ENCODE results near the gene MDFI.
"Not testable (repeated sequence)": the region's sequence is repeated elsewhere in the genome, so short reads cannot be mapped to it uniquely, and the experiment has no call there.

Gene MDFI

DNA sequence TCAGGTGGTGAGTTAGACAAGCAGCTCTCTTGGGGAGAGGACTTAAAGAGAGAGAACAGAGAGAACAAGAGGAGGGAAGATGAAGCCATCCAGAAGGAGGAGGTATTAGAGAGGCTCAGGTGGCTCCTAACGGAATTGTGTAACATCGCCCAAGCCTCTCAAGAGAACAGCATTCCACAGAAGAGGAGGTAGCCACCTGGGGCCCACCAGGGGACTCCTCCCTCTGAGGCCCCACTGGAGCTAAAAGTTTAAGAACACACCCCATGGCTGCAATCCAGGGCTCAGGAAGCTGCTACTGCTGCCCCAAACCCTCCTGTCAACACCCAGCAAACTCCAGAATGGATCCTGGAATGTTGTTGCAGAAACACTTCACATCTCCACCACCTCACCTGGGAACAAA is 23.6 kb upstream of the MDFI start:
- TF ChIP-seq GATA1 (IDR thresholded peaks at IDR 0.05; ENCODE audit: low read depth, low read length) (no peak), POLR2A (IDR thresholded peaks at IDR 0.05; ENCODE audit: low read length) (no peak)
- DNase-seq, result no peak

DNA sequence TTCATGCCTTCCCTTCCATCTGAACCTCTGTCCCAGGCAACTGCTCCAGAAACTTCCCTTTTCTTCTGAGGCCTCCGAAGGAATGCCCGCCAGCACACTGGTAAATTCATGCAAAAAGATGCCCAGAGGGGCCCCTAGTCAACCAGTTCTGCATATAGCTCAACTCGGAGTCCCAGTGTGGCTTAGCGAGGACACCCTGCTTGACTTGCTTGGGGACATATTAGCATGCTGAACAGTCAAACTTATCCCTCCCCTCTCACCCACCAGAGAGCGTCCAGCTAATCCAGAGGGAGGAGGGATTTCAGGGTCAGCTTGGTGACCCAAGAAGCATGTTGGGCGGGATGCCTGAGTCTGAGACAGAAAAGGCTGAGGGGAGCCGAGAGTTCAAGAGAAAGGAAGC is 23.0 kb upstream of the MDFI start:
- DNase-seq, result no peak
- TF ChIP-seq POLR2A (IDR thresholded peaks at IDR 0.05; ENCODE audit: low read length), result no peak
- no peak for TF ChIP-seq GATA1 (IDR thresholded peaks at IDR 0.05; ENCODE audit: low read depth, low read length)

DNA sequence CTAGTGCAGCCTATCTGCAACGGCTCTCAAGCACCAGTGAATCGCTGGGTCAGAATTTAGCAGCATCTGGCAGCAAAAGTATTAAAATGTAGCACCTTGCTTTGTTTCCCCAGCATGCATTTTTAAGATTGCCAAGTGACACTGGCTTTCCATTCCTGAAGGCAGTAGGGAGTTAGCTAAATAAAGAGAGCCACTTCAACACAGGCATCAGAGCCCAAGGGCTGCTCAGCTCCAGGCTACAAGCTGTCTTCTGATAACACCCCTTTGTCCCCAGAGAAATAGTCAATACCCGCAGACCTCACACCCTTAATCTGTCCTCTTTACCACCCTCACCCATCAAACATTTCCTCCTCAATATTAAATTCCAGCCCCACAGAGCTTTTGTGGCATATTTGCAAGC is 19.7 kb upstream of the MDFI start:
- no peak for DNase-seq
- TF ChIP-seq POLR2A (IDR thresholded peaks at IDR 0.05; ENCODE audit: low read length) (no peak), GATA1 (IDR thresholded peaks at IDR 0.05; ENCODE audit: low read depth, low read length) (no peak)

DNA sequence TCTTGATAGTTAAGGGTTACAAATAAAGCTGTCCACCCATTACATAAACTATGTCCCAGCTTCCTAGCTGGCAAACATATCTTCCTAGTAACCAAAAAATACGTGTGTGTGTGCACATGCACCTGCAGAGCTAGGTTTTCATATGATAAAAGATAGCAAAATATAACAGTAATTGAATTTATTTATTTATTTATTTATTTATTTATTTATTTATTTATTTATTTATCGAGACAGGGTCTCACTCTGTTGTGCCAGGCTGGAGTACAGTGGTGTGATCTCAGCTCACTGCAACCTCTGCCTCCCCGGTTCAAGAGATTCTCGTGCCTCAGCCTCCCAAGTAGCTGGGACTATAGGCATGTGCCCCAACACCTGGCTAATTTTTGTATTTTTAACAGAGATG is 19.1 kb upstream of the MDFI start:
- DNase-seq, result not testable (repeated sequence)

DNA sequence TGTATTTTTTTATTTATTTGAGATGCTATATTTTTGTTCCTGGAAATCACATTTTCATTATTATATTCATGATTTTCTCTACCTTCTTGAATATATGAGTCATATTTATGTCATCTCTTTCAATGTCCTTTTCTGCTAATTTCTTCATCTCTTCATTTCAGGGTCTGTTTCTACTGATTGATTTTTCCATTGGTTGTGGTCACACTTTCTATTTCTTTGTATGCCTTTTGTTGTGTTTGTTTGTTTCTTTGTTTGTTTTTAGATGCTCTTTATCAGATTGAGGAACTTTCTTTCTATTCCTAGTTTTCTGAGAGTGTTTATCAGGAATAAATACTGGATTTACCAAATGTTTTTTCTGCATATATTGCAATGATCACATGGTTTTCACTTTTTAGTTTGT is 16.9 kb upstream of the MDFI start:
- no peak for DNase-seq

DNA sequence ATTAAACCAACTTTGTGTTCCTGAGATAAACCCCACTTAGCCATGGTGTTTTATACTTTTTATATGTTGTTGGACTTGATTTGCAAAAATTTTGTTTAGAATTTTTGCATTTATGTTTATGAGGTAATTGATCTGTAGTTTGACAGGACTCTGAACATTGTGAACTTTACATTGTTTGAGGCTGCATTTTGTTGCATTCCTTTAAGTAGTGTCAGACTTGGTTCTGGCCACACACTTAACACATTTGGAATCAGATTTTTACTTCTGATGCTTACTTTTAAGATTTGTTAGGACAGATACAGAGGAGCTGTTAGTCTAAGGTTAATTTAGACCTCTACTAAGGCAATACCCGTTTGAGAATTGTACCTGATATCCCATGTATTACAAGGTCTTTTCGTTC is 16.5 kb upstream of the MDFI start:
- no peak for DNase-seq
- TF ChIP-seq POLR2A (IDR thresholded peaks at IDR 0.05; ENCODE audit: low read length), result no peak
- no peak for TF ChIP-seq GATA1 (IDR thresholded peaks at IDR 0.05; ENCODE audit: low read depth, low read length)

More for the DNA sequence above, 16.9 kb upstream of the MDFI start:
- no peak for TF ChIP-seq GATA1 (IDR thresholded peaks at IDR 0.05; ENCODE audit: low read depth, low read length)

DNA sequence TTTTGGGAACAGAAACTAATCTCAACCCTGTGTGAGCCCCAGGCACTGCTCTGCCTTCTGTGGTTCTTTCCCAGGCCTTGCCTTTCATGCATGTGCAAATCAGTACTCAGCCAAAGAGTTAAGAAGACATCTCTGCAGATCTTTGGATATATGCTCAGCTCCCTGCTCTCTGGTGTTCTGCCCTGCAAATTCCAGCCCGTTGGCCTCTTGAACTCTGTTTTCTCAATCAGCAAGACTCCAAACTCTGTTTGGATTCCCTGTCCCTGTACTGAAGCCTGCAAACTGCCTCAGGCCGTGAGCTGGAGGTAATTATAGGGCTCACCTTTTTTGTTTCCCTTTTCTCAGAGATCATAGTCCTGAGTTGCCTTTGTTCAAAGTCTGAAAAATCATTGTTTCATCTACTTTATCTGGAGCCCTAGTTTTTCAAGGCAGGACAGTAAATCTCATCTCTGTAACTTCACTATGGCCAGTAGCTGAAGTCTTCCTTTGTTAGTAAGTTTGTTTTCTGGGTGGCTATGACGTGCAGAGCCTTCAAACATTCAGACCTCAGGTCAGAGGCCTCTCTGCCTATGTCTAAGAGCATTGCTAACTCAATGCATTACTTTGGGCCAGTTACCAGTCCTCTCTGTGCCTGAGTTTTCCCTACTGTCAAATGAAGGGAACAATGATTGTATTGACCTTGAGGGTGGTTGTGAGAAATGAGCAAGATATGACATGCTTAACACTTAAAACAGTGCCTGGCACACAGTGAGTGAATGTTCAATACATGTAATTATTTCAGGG is 15.9 kb upstream of the MDFI start:
- no peak for TF ChIP-seq POLR2A (IDR thresholded peaks at IDR 0.05; ENCODE audit: low read length)
- DNase-seq, result no peak

DNA sequence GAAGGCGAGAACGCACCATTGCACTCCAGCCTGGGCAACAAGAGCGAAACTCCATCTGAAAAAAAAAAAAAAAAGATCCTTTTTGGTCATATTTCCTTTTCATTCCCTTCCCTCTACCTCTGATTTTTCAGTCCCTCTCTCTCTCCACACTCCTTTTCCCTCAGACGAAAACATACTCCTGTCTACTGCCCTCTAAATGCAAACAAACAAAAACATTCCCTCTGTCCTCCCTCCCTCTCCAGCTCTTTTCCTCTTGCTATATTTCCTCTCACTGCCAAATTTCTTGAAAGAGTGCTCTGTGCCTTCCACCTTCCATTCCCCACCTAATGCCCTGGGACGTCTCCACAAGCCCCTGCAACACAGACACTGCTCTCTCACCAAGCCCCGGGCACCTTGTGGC is 14.9 kb upstream of the MDFI start:
- TF ChIP-seq GATA1 (IDR thresholded peaks at IDR 0.05; ENCODE audit: low read depth, low read length) (no peak), POLR2A (IDR thresholded peaks at IDR 0.05; ENCODE audit: low read length) (no peak)
- DNase-seq, result no peak

DNA sequence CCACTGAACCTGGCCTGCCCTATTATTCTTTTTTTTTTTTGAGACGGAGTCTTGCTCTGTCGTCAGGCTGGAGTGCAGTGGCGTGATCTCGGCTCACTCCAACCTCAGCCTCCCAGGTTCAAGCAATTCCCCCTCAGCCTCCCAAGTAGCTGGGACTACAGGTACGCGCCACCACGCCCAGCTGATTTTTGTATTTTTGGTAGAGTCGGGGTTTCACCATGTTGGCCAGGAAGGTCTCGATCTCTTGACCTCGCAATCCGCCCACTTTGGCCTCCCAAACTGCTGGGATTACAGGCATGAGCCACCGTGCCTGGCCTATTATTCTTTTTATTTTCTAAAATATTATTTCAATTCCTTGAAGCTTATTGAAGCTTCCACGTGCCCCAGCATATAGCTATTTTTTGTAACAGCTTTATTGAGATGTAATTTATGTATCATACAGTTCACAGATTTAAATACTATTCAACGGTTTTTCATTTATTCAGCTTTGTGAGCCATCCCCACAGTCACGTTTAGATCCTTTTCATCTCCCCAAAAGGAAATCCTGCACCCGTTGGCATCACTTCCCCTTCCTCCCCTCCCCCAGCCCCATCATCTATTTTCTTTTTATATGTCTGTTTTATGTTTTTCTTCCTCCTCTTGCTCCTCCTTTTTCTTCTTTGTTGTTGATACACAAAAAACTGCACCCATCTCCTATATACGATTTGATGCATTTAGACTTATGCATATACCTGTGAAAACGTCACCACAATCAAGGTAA is 13.5 kb upstream of the MDFI start:
- TF ChIP-seq POLR2A (IDR thresholded peaks at IDR 0.05; ENCODE audit: low read length) (no peak), GATA1 (IDR thresholded peaks at IDR 0.05; ENCODE audit: low read depth, low read length) (no peak)
- DNase-seq, result no peak

DNA sequence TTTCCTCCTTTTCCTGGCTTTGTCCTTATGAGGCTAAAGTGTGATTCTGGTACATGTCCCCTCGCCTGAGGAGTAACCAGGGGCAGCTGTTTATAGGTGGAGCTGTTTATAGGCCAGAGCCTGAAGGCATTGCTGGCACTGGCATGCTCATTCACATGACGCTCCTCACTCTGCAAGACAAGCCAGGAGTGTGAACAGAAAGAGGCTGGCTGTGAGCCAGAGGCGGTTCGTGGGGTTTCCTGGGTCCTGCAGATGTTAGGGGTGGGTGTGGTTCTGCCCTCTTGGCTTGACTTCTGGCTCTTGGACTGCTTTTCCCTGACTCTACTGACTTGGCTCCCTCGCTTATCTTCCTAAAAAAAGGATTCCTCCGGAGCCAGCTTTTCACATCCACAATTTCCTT is 12.8 kb upstream of the MDFI start:
- no peak for DNase-seq
- TF ChIP-seq GATA1 (IDR thresholded peaks at IDR 0.05; ENCODE audit: low read depth, low read length) (no peak), POLR2A (IDR thresholded peaks at IDR 0.05; ENCODE audit: low read length) (no peak)

DNA sequence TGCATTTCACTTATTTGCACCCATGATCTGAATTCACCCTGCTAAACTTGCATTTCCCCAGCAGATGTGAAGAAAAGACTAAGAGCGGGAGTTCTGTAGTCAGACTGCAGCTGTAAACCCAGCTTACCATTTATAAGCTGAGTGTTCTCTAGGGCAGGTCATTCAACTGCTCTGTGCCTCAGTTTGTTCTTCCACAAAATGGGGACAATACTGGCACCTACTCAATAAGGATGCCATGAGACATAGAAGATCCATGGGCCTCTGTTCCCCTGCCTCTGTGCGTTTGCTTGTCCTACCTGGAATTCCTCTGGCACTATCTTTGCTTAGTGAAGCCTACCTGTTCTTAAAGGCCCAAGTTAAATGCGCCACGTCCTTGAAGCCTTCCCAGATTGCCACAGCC is 12.2 kb upstream of the MDFI start:
- TF ChIP-seq POLR2A (IDR thresholded peaks at IDR 0.05; ENCODE audit: low read length), result no peak
- TF ChIP-seq GATA1 (IDR thresholded peaks at IDR 0.05; ENCODE audit: low read depth, low read length), result no peak
- DNase-seq, result no peak

DNA sequence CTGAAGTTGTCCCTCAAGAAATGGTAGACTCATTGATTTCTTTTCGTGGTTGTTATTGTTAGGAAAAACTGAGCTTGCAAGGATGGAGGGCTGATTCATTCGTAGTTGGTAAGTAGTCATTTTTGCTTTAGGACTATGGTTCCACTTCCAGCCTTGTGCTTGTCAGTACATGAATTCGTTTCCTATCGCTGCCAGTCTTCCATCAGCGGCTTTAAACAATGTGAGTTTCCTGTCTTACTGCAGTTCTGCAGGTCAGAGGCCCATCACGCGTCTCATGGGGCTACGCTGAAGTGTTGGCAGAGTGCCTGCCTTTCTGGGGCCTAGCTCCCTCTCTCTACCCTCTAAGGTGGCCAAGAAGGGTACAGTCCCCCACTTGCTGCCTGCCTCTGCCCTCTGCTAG is 11.4 kb upstream of the MDFI start:
- DNase-seq, result no peak
- TF ChIP-seq POLR2A (IDR thresholded peaks at IDR 0.05; ENCODE audit: low read length), result no peak
- TF ChIP-seq GATA1 (IDR thresholded peaks at IDR 0.05; ENCODE audit: low read depth, low read length), result no peak

DNA sequence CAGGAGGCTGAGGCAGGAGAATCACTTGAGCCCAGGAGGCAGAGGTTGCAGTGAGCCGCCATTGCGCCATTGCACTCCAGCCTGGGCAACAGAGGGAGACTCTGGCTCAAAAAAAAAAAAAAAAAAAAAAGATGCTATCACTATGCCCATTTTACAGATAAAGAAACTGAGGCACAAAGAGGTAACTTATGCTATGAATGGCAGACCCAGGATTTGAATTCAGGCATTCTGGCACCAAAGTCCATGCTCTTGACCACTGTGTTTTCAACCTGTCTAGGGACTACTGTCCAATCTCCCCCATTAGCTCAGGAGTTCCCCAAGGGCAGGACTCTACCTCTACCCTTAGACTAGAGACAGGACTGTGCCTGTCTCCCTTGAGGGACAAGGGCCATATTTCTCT is 9.1 kb upstream of the MDFI start:
- no peak for DNase-seq
- TF ChIP-seq POLR2A (IDR thresholded peaks at IDR 0.05; ENCODE audit: low read length) (no peak), GATA1 (IDR thresholded peaks at IDR 0.05; ENCODE audit: low read depth, low read length) (no peak)

DNA sequence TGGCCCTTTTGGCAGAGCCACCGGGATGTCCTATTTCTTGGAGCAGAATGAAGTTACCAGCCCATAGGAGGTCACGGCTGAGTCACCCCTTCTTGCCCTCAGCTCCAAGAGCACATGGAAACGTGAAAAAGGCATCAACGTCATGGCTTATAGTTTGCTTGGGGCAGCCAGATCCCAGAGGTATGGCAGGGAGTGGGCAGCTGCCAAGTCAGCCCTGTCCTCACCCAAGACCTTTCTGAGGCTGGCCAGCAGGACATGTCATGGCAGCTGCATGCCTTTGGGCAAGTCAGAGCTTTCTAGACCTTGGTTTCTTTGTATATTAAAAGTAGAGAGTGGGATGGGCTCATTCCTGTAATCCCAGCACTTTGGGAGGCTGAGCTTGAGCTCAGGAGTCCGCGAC is 8.2 kb upstream of the MDFI start:
- TF ChIP-seq POLR2A (IDR thresholded peaks at IDR 0.05; ENCODE audit: low read length) (no peak), GATA1 (IDR thresholded peaks at IDR 0.05; ENCODE audit: low read depth, low read length) (no peak)
- no peak for DNase-seq

DNA sequence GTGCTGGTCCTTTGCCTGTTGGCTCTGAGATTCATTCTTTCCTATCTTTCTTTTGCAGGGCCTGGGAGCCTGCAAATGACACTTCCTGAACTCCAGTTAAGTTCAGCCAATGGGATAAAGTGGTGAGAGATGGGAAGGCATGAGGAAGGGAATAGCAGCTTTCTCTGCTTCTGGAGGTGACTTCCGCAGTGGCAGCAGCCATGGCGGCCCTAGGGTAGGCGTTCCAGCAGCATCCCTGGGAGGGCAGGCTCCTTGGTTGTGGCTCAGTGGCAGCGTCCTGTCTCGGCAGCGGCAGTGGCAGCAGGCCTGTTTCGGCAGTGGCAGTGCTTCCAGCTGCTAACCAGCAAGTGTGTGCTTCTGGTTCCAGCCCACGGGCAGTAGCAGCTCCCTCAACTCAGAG is 7.3 kb upstream of the MDFI start:
- DNase-seq, result no peak
- TF ChIP-seq POLR2A (IDR thresholded peaks at IDR 0.05; ENCODE audit: low read length) (no peak), GATA1 (IDR thresholded peaks at IDR 0.05; ENCODE audit: low read depth, low read length) (no peak)
